ENCODE results near the gene MUC4. TPM values are rescaled to one million over a fixed set of nuclear protein-coding genes. Genes with fewer than 3 reads are reported as not detected.

MUC4 gene
- total and polyA plus RNA-seq, 12 donors, result 0.03 to 0.17 (median 0.09) TPM; not detected in 6

- no peak for TF ChIP-seq POLR2A (IDR thresholded peaks at IDR 0.05)
- TF ChIP-seq CTCF (IDR thresholded peaks at IDR 0.05), result no peak
- intact Hi-C loops (cut with DNase I), result no loop called here
- Histone ChIP-seq H3K27ac (no peak overlapping the region), H3K4me1 (replicated peaks in 1 of 2) (no peaks in the 10 kb centered on the region), H3K9me3 (replicated peaks in 1 of 3) (no peaks in the 10 kb centered on the region), H3K36me3 (replicated peaks in 1 of 2) (no peaks in the 10 kb centered on the region), H3K27me3 (no peaks in the 10 kb centered on the region), H3K4me3 (no peak overlapping the region)
- WGBS, 4 donors, result 85 to 89% (median 88%) methylated on average over 24 to 29 of the region's 29 CpGs
- no peak for DNase-seq
Measured at GRCh38 chr3:195834675-195835583, 23.2 kb upstream of the MUC4 start.

- Histone ChIP-seq H3K27me3 (no peaks in the 10 kb centered on the region), H3K4me1 (replicated peaks in 1 of 2) (no peaks in the 10 kb centered on the region), H3K9me3 (replicated peaks in 1 of 3) (no peaks in the 10 kb centered on the region), H3K27ac (no peak overlapping the region), H3K4me3 (no peak overlapping the region), H3K36me3 (replicated peaks in 1 of 2) (no peaks in the 10 kb centered on the region)
- no peak for DNase-seq
- WGBS, 4 donors, result 72 to 84% (median 77%) methylated on average over 7 to 16 of the region's 16 CpGs
- TF ChIP-seq CTCF (IDR thresholded peaks at IDR 0.05) (no peak), POLR2A (IDR thresholded peaks at IDR 0.05) (no peak)
- intact Hi-C loops (cut with DNase I), result no loop called here
Measured at GRCh38 chr3:195829897-195830254, 18.1 kb upstream of the MUC4 start.

GRCh38 chr3:195828762-195829161, 17.0 kb upstream of the MUC4 start:
- Histone ChIP-seq H3K27ac (no peak overlapping the region), H3K36me3 (replicated peaks in 1 of 2) (no peaks in the 10 kb centered on the region), H3K9me3 (replicated peaks in 1 of 3) (no peaks in the 10 kb centered on the region), H3K4me3 (no peak overlapping the region), H3K27me3 (no peaks in the 10 kb centered on the region), H3K4me1 (replicated peaks in 1 of 2) (no peaks in the 10 kb centered on the region)
- intact Hi-C loops (cut with DNase I), result no loop called here
- WGBS, 4 donors, result 84 to 90% (median 88%) methylated on average over 9 of the region's 9 CpGs
- TF ChIP-seq POLR2A (IDR thresholded peaks at IDR 0.05) (no peak), CTCF (IDR thresholded peaks at IDR 0.05) (no peak)
- DNase-seq, result no peak

GRCh38 chr3:195825857-195826804, 14.4 kb upstream of the MUC4 start:
- Histone ChIP-seq H3K36me3 (replicated peaks in 1 of 2) (no peaks in the 10 kb centered on the region), H3K9me3 (replicated peaks in 1 of 3) (no peaks in the 10 kb centered on the region), H3K27ac (no peak overlapping the region), H3K27me3 (no peaks in the 10 kb centered on the region), H3K4me3 (no peak overlapping the region), H3K4me1 (replicated peaks in 1 of 2) (no peaks in the 10 kb centered on the region)
- intact Hi-C loops (cut with DNase I), result no loop called here
- 89 to 91% (median 89%) methylated on average over 45 to 47 of the region's 47 CpGs for WGBS, 4 donors
- no peak for TF ChIP-seq POLR2A (IDR thresholded peaks at IDR 0.05)
- DNase-seq, result no peak
